GM23338 (cell line): ENCODE data around the gene GLIS2. TPM values are rescaled to one million over a fixed set of nuclear protein-coding genes. Genes with fewer than 3 reads are reported as not detected.

ENCODE experiments used
- ATAC-seq: fragments of 200-7000 bp; cut with Tn5 transposase; 3 replicates; pipeline ENCODE4 v1.9.1; 2020
- DNase-seq: peaks from one replicate; pipeline ENCODE4 v3.0.0-alpha.2; 2015; ENCODE audit warnings: low spot score
- H2AFZ ChIP-seq: fragments of 200-600 bp; sonication (generic); 2 replicates; pipeline ENCODE4 v1.8.0; 2016; ENCODE audit warnings: antibody characterized with exemption, mild to moderate bottlenecking, moderate library complexity
- H3F3A ChIP-seq: fragments of 200-600 bp; sonication (generic); replicated peaks from 2 replicates; pipeline ENCODE4 v1.8.0; 2017; ENCODE audit warnings: antibody characterized with exemption, mixed run types, low read depth
- H3K27ac ChIP-seq: fragments of 200-600 bp; sonication (generic); 2 replicates; pipeline ENCODE4 v1.6.1; 2016; ENCODE audit warnings: low read depth
- H3K27me3 ChIP-seq: fragments of 200-600 bp; sonication (generic); 2 replicates; pipeline ENCODE4 v1.8.0; 2016; ENCODE audit warnings: mild to moderate bottlenecking, mixed run types, moderate library complexity; ENCODE audit not compliant: insufficient read depth
- H3K36me3 ChIP-seq: fragments of 200-600 bp; sonication (generic); 2 replicates; pipeline ENCODE4 v1.8.0; 2016; ENCODE audit warnings: mild to moderate bottlenecking; ENCODE audit not compliant: insufficient read depth
- H3K4me1 ChIP-seq: fragments of 200-600 bp; sonication (generic); 2 replicates; pipeline ENCODE4 v1.8.0; 2016; ENCODE audit warnings: mild to moderate bottlenecking, moderate library complexity; ENCODE audit not compliant: insufficient read depth
- H3K4me2 ChIP-seq: fragments of 200-600 bp; sonication (generic); 2 replicates; pipeline ENCODE4 v1.7.1; 2017; ENCODE audit warnings: mixed run types
- H3K4me3 ChIP-seq: fragments of 200-600 bp; sonication (generic); 2 replicates; pipeline ENCODE4 v1.6.1; 2016; ENCODE audit warnings: mixed run types
- H3K79me2 ChIP-seq: fragments of 200-600 bp; sonication (generic); replicated peaks from 2 replicates; pipeline ENCODE4 v1.8.0; 2017; ENCODE audit warnings: mild to moderate bottlenecking; ENCODE audit not compliant: insufficient read depth
- H3K9me2 ChIP-seq: fragments of 200-600 bp; sonication (generic); 2 replicates; pipeline ENCODE4 v1.8.0; 2017; ENCODE audit not compliant: insufficient read depth
- H4K20me1 ChIP-seq: fragments of 200-600 bp; sonication (generic); replicated peaks from 2 replicates; pipeline ENCODE4 v1.8.0; 2017; ENCODE audit warnings: mild to moderate bottlenecking; ENCODE audit not compliant: insufficient read depth
- H3K27ac Mint-ChIP-seq: 2 replicates; pipeline ENCODE4 v1.8.0; 2020; ENCODE audit warnings: inconsistent platforms, mild to moderate bottlenecking, moderate library complexity, mixed read lengths
- H3K27me3 Mint-ChIP-seq: 3 replicates; pipeline ENCODE4 v1.8.0; 2022; ENCODE audit warnings: low read depth, mild to moderate bottlenecking, moderate library complexity, mixed read lengths, inconsistent platforms; ENCODE audit not compliant: insufficient read depth, poor library complexity
- H3K36me3 Mint-ChIP-seq: 3 replicates; pipeline ENCODE4 v1.8.0; 2021; ENCODE audit warnings: low read depth, mild to moderate bottlenecking, inconsistent platforms, moderate library complexity, mixed read lengths
- H3K4me1 Mint-ChIP-seq: 3 replicates; pipeline ENCODE4 v1.8.0; 2020; ENCODE audit warnings: mild to moderate bottlenecking, inconsistent platforms, mixed read lengths
- H3K4me3 Mint-ChIP-seq: 3 replicates; pipeline ENCODE4 v1.8.0; 2021; ENCODE audit warnings: moderate library complexity, mild to moderate bottlenecking, inconsistent platforms, mixed read lengths
- H3K9me3 Mint-ChIP-seq: 3 replicates; pipeline ENCODE4 v1.8.0; 2020; ENCODE audit warnings: moderate library complexity, mild to moderate bottlenecking, inconsistent platforms, mixed read lengths
- EZH2phosphoT487 ChIP-seq: fragments of 200-600 bp; sonication (generic); IDR thresholded peaks from one replicate; pipeline ENCODE4 v1.8.1; 2018; ENCODE audit warnings: antibody characterized with exemption; ENCODE audit not compliant: unreplicated experiment
- ZNF114 ChIP-seq: fragments of 250-450 bp; sonication (Bioruptor Pico); IDR thresholded peaks from 2 replicates; pipeline ENCODE4 v1.5.0; 2020; ENCODE audit warnings: mild to moderate bottlenecking, moderate library complexity
- polyA plus RNA-seq: library from polyadenylated mRNA; unstranded; fragments of >200 nt; fragmentation: Nextera tagmentation; extraction: Ambion mirVana; gene quantifications from 2 replicates; pipeline ENCODE4 v1.2.1, GENCODE V29; 2016
- total RNA-seq: library from RNA; depleted of rRNA; stranded (reverse); fragments of >200 nt; shearing (Covaris generic); gene quantifications from 2 replicates; pipeline ENCODE4 v1.2.3, GENCODE V29; 2014
- TF ChIP-seq, protein P1 (sequence below), 2 experiments: fragments of 200-600 bp in 1 of 2; sonication (generic) in 1 of 2; conservative IDR thresholded peaks; 2 replicates each; pipeline versions ENCODE4 v1.5.1 to v1.6.1; 2016 to 2017; ENCODE audit warnings: antibody characterized with exemption in 2 of 2, low read depth in 2 of 2, mild to moderate bottlenecking in 2 of 2, moderate library complexity in 1 of 2
- TF ChIP-seq, protein P2 (sequence below): fragments of 250-450 bp; sonication (Bioruptor Pico); IDR thresholded peaks from 2 replicates; pipeline ENCODE4 v1.5.0; 2020; ENCODE audit warnings: mild to moderate bottlenecking, moderate library complexity

The GLIS2 gene
- total and polyA plus RNA-seq, 2 experiments from 2014 or later: 8.2 to 10.2 TPM

DNA sequence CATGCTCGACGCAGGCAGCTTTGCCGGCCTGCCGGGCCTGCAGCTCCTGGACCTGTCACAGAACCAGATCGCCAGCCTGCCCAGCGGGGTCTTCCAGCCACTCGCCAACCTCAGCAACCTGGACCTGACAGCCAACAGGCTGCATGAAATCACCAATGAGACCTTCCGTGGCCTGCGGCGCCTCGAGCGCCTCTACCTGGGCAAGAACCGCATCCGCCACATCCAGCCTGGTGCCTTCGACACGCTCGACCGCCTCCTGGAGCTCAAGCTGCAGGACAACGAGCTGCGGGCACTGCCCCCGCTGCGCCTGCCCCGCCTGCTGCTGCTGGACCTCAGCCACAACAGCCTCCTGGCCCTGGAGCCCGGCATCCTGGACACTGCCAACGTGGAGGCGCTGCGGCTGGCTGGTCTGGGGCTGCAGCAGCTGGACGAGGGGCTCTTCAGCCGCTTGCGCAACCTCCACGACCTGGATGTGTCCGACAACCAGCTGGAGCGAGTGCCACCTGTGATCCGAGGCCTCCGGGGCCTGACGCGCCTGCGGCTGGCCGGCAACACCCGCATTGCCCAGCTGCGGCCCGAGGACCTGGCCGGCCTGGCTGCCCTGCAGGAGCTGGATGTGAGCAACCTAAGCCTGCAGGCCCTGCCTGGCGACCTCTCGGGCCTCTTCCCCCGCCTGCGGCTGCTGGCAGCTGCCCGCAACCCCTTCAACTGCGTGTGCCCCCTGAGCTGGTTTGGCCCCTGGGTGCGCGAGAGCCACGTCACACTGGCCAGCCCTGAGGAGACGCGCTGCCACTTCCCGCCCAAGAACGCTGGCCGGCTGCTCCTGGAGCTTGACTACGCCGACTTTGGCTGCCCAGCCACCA is 65.4 kb downstream of the GLIS2 start:
- no peaks in the 10 kb centered on the region for H3K79me2 ChIP-seq
- H3K9me2 ChIP-seq: no peaks in the 10 kb centered on the region
- Mint-ChIP-seq H3K4me3 (no peak overlapping the region), H3K27me3 (peaks cover 5% of the 10 kb centered on the region), H3K36me3 (no peaks in the 10 kb centered on the region; the same call in 1 of the 3 replicates), H3K9me3 (no peaks in the 10 kb centered on the region), H3K27ac (no peak overlapping the region), H3K4me1 (peaks cover 37% of the 10 kb centered on the region)
- H3K27ac ChIP-seq: no peak overlapping the region
- TF ChIP-seq ZNF114 (CRISPR knock-in tag): no peak
- TF ChIP-seq, protein P1, sequence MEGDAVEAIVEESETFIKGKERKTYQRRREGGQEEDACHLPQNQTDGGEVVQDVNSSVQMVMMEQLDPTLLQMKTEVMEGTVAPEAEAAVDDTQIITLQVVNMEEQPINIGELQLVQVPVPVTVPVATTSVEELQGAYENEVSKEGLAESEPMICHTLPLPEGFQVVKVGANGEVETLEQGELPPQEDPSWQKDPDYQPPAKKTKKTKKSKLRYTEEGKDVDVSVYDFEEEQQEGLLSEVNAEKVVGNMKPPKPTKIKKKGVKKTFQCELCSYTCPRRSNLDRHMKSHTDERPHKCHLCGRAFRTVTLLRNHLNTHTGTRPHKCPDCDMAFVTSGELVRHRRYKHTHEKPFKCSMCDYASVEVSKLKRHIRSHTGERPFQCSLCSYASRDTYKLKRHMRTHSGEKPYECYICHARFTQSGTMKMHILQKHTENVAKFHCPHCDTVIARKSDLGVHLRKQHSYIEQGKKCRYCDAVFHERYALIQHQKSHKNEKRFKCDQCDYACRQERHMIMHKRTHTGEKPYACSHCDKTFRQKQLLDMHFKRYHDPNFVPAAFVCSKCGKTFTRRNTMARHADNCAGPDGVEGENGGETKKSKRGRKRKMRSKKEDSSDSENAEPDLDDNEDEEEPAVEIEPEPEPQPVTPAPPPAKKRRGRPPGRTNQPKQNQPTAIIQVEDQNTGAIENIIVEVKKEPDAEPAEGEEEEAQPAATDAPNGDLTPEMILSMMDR (conservative IDR thresholded peaks at IDR 0.05; ENCODE audit: low read depth in 2 of 2): peak in 1 of 2 experiments; percentile 15; a peak in 1 of 4 replicates
- TF ChIP-seq EZH2phosphoT487: no peak
- TF ChIP-seq, protein P2, sequence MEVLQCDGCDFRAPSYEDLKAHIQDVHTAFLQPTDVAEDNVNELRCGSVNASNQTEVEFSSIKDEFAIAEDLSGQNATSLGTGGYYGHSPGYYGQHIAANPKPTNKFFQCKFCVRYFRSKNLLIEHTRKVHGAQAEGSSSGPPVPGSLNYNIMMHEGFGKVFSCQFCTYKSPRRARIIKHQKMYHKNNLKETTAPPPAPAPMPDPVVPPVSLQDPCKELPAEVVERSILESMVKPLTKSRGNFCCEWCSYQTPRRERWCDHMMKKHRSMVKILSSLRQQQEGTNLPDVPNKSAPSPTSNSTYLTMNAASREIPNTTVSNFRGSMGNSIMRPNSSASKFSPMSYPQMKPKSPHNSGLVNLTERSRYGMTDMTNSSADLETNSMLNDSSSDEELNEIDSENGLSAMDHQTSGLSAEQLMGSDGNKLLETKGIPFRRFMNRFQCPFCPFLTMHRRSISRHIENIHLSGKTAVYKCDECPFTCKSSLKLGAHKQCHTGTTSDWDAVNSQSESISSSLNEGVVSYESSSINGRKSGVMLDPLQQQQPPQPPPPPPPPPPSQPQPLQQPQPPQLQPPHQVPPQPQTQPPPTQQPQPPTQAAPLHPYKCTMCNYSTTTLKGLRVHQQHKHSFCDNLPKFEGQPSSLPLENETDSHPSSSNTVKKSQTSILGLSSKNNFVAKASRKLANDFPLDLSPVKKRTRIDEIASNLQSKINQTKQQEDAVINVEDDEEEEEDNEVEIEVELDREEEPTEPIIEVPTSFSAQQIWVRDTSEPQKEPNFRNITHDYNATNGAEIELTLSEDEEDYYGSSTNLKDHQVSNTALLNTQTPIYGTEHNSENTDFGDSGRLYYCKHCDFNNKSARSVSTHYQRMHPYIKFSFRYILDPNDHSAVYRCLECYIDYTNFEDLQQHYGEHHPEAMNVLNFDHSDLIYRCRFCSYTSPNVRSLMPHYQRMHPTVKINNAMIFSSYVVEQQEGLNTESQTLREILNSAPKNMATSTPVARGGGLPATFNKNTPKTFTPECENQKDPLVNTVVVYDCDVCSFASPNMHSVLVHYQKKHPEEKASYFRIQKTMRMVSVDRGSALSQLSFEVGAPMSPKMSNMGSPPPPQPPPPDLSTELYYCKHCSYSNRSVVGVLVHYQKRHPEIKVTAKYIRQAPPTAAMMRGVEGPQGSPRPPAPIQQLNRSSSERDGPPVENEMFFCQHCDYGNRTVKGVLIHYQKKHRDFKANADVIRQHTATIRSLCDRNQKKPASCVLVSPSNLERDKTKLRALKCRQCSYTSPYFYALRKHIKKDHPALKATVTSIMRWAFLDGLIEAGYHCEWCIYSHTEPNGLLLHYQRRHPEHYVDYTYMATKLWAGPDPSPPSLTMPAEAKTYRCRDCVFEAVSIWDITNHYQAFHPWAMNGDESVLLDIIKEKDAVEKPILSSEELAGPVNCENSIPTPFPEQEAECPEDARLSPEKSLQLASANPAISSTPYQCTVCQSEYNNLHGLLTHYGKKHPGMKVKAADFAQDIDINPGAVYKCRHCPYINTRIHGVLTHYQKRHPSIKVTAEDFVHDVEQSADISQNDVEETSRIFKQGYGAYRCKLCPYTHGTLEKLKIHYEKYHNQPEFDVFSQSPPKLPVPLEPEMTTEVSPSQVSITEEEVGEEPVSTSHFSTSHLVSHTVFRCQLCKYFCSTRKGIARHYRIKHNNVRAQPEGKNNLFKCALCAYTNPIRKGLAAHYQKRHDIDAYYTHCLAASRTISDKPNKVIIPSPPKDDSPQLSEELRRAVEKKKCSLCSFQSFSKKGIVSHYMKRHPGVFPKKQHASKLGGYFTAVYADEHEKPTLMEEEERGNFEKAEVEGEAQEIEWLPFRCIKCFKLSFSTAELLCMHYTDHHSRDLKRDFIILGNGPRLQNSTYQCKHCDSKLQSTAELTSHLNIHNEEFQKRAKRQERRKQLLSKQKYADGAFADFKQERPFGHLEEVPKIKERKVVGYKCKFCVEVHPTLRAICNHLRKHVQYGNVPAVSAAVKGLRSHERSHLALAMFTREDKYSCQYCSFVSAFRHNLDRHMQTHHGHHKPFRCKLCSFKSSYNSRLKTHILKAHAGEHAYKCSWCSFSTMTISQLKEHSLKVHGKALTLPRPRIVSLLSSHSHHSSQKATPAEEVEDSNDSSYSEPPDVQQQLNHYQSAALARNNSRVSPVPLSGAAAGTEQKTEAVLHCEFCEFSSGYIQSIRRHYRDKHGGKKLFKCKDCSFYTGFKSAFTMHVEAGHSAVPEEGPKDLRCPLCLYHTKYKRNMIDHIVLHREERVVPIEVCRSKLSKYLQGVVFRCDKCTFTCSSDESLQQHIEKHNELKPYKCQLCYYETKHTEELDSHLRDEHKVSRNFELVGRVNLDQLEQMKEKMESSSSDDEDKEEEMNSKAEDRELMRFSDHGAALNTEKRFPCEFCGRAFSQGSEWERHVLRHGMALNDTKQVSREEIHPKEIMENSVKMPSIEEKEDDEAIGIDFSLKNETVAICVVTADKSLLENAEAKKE: no peak
- peaks cover 19% of the 10 kb centered on the region for H3K4me1 ChIP-seq
- H3K4me2 ChIP-seq: no peak overlapping the region
- H3K27me3 ChIP-seq: no peaks in the 10 kb centered on the region
- DNase-seq: no peak
- no peaks in the 10 kb centered on the region; the same call in 1 of the 2 replicates for H4K20me1 ChIP-seq
- no peaks in the 10 kb centered on the region for H3K36me3 ChIP-seq
- ATAC-seq: no peak
- H3F3A ChIP-seq: no peaks in the 10 kb centered on the region
- H2AFZ ChIP-seq: no peak overlapping the region
- no peak overlapping the region for H3K4me3 ChIP-seq
